HEK293 (cell line): ENCODE data around the gene UBE2G2.
A peak's percentile ranks its signal among the peaks of the same experiment; 100 is the strongest.

Source experiments
- CTCF ChIA-PET: fragments of 350-600 bp; formaldehyde crosslinking; extraction: SDS; loops from one replicate; lab custom pipeline; 2021; ENCODE audit warnings: antibody characterized with exemption; lab: Yijun Ruan, JAX
- POLR2A ChIA-PET: fragments of 300-600 bp; formaldehyde crosslinking; extraction: SDS; loops from one replicate; lab custom pipeline; 2020; ENCODE audit warnings: antibody characterized with exemption, inconsistent platforms; lab: Yijun Ruan, JAX
- H3K27ac ChIP-seq: fragments of 200-500 bp; sonication (Bioruptor generic); 2 replicates; pipeline ENCODE4 v1.5.1; 2014; ENCODE audit warnings: low read depth, low read length, control low read depth, inconsistent platforms; ENCODE audit errors: extremely low read depth
- H3K36me3 ChIP-seq, 2 experiments: fragments of 200-500 bp in 1 of 2; sonication (Bioruptor generic) in 1 of 2; 1 replicate in 1 of 2; 2 replicates in 1 of 2; pipeline ENCODE4 v1.5.1; 2014 to 2017; ENCODE audit warnings: inconsistent platforms in 2 of 2, low read length in 2 of 2; ENCODE audit not compliant: control insufficient read depth in 2 of 2, insufficient read depth in 1 of 2
- H3K4me1 ChIP-seq: fragments of 200-500 bp; sonication (Bioruptor generic); 2 replicates; pipeline ENCODE4 v1.5.1; 2014; ENCODE audit warnings: mild to moderate bottlenecking, low read length, inconsistent platforms; ENCODE audit not compliant: control insufficient read depth, insufficient read depth
- H3K4me3 ChIP-seq: 2 replicates; pipeline ENCODE4 v1.5.1; 2011; ENCODE audit warnings: low read depth, mild to moderate bottlenecking, control low read depth, low read length, moderate library complexity
- H3K9me3 ChIP-seq: fragments of 200-500 bp; sonication (Bioruptor generic); 2 replicates; pipeline ENCODE4 v1.5.1; 2014; ENCODE audit warnings: low read depth, low read length, inconsistent platforms; ENCODE audit not compliant: control insufficient read depth, insufficient read depth
- CTCF ChIP-seq: fragments of 450-650 bp; formaldehyde crosslinking; IDR thresholded peaks from 2 replicates; pipeline ENCODE4 v1.5.1; 2016; ENCODE audit warnings: missing biosample characterization, missing genetic modification characterization
- EGR2 ChIP-seq: fragments of 450-650 bp; formaldehyde crosslinking; IDR thresholded peaks from 2 replicates; pipeline ENCODE4 v1.5.1; 2016; ENCODE audit warnings: low read depth, missing biosample characterization, missing genetic modification characterization
- HOXA7 ChIP-seq: sonication (generic); formaldehyde crosslinking; IDR thresholded peaks from 2 replicates; pipeline ENCODE4 v1.8.1; 2022; ENCODE audit warnings: missing genetic modification reagents, borderline replicate concordance
- KLF10 ChIP-seq: fragments of 450-650 bp; IDR thresholded peaks from 2 replicates; pipeline ENCODE4 v1.5.1; 2018; ENCODE audit warnings: missing biosample characterization, mild to moderate bottlenecking, missing genetic modification characterization
- KLF9 ChIP-seq: fragments of 450-650 bp; formaldehyde crosslinking; IDR thresholded peaks from 2 replicates; pipeline ENCODE4 v1.5.1; 2016; ENCODE audit warnings: missing biosample characterization, missing genetic modification characterization, low read depth
- SETDB1 ChIP-seq: IDR thresholded peaks from one replicate; pipeline ENCODE4 v1.6.1; 2017; ENCODE audit warnings: mild to moderate bottlenecking, low read length, moderate library complexity, mixed read lengths; ENCODE audit not compliant: insufficient read length
- SP2 ChIP-seq: fragments of 450-650 bp; formaldehyde crosslinking; IDR thresholded peaks from 2 replicates; pipeline ENCODE4 v1.5.1; 2016; ENCODE audit warnings: missing biosample characterization, missing genetic modification characterization
- ZFP41 ChIP-seq: fragments of 450-650 bp; formaldehyde crosslinking; IDR thresholded peaks from 2 replicates; pipeline ENCODE4 v1.5.1; 2016; ENCODE audit warnings: missing biosample characterization, missing genetic modification characterization, borderline replicate concordance
- ZIC2 ChIP-seq: fragments of 450-650 bp; formaldehyde crosslinking; IDR thresholded peaks from 2 replicates; pipeline ENCODE4 v1.5.1; 2016; ENCODE audit warnings: missing biosample characterization, missing genetic modification characterization
- ZNF16 ChIP-seq: fragments of 450-650 bp; formaldehyde crosslinking; IDR thresholded peaks from 2 replicates; pipeline ENCODE4 v1.5.1; 2016; ENCODE audit warnings: low read depth, missing biosample characterization, missing genetic modification characterization
- ZNF175 ChIP-seq: fragments of 450-650 bp; formaldehyde crosslinking; IDR thresholded peaks from 2 replicates; pipeline ENCODE4 v1.5.1; 2016; ENCODE audit warnings: missing biosample characterization, missing genetic modification characterization
- ZNF274 ChIP-seq, 2 experiments: fragments of 200-500 bp in 1 of 2; fragments of 450-650 bp in 1 of 2; sonication (Bioruptor generic) in 1 of 2; formaldehyde crosslinking in 1 of 2; IDR thresholded peaks; 2 replicates each; pipeline versions ENCODE4 v1.5.1 to v1.6.1; 2014 to 2016; ENCODE audit warnings: borderline replicate concordance in 1 of 2, inconsistent platforms in 1 of 2, low read length in 1 of 2, missing biosample characterization in 1 of 2, missing genetic modification characterization in 1 of 2
- ZNF423 ChIP-seq: fragments of 450-650 bp; formaldehyde crosslinking; IDR thresholded peaks from 2 replicates; pipeline ENCODE4 v1.5.1; 2016; ENCODE audit warnings: missing biosample characterization, missing genetic modification characterization
- ZNF433 ChIP-seq: fragments of 450-650 bp; formaldehyde crosslinking; IDR thresholded peaks from 2 replicates; pipeline ENCODE4 v1.5.1; 2016; ENCODE audit warnings: missing biosample characterization, missing genetic modification characterization, low read depth
- ZNF48 ChIP-seq: fragments of 450-650 bp; formaldehyde crosslinking; IDR thresholded peaks from 2 replicates; pipeline ENCODE4 v1.5.1; 2016; ENCODE audit warnings: missing biosample characterization, missing genetic modification characterization
- ZNF513 ChIP-seq: fragments of 450-650 bp; IDR thresholded peaks from 2 replicates; pipeline ENCODE4 v1.5.1; 2018; ENCODE audit warnings: missing biosample characterization, missing genetic modification characterization
- ZNF596 ChIP-seq: fragments of 450-650 bp; IDR thresholded peaks from 2 replicates; pipeline ENCODE4 v1.5.0; 2018; ENCODE audit warnings: missing biosample characterization, mild to moderate bottlenecking, missing genetic modification characterization, moderate library complexity
- ZNF621 ChIP-seq: fragments of 450-650 bp; formaldehyde crosslinking; IDR thresholded peaks from 2 replicates; pipeline ENCODE4 v1.5.1; 2017; ENCODE audit warnings: missing biosample characterization, missing genetic modification characterization
- ZNF629 ChIP-seq: fragments of 450-650 bp; formaldehyde crosslinking; IDR thresholded peaks from 2 replicates; pipeline ENCODE4 v1.5.1; 2017; ENCODE audit warnings: missing biosample characterization, missing genetic modification characterization
- ZNF707 ChIP-seq: fragments of 450-650 bp; formaldehyde crosslinking; IDR thresholded peaks from 2 replicates; pipeline ENCODE4 v1.5.1; 2016; ENCODE audit warnings: missing biosample characterization, missing genetic modification characterization
- ZNF768 ChIP-seq: fragments of 450-650 bp; formaldehyde crosslinking; IDR thresholded peaks from 2 replicates; pipeline ENCODE4 v1.5.1; 2018; ENCODE audit warnings: missing biosample characterization, mild to moderate bottlenecking, missing genetic modification characterization
- TF ChIP-seq, protein P1 (sequence below): fragments of 450-650 bp; formaldehyde crosslinking; IDR thresholded peaks from 2 replicates; pipeline ENCODE4 v1.5.1; 2016; ENCODE audit warnings: missing biosample characterization, missing genetic modification characterization

Gene UBE2G2

DNA sequence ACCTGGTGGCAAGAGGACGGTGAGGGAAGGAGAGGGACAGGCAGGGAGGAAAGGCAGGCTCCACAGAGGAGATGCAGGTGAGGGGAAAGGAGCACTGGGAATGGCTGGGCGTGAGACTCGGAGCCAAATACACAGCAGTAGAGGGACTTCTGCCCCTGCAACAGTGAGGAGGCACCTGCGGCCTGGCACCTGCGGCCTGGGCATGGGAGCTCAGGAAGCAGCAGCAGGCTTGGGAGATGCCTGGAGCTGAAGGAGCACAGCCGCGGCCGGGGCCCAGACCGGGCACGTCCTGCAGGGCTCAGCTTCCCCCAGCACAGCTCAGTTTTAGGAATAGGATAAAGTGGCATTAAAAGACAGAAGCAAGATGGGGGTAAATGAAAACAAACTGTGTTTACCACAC is 69.4 kb downstream of the UBE2G2 start:
- POLR2A ChIA-PET, result no interaction called here
- TF ChIP-seq KLF9 (tag by site-specific recombination) (no peak), HOXA7 (no peak), ZNF274 (IDR thresholded peaks at IDR 0.05; ENCODE audit: low read length) (no peak), ZNF274 (tag by site-specific recombination; IDR thresholded peaks at IDR 0.05; ENCODE audit: borderline replicate concordance) (no peak), KLF10 (tag by site-specific recombination) (no peak), ZNF629 (no peak), ZNF423 (tag by site-specific recombination) (no peak)

GRCh38 chr21:44730951-44731579 is 70.6 kb downstream of the UBE2G2 start:
- no peak for TF ChIP-seq ZNF621 (tag by site-specific recombination)
- TF ChIP-seq ZNF175 (tag by site-specific recombination), result no peak
- TF ChIP-seq ZNF707, result no peak
- no peak for TF ChIP-seq ZFP41
- TF ChIP-seq ZNF596 (tag by site-specific recombination), result no peak
- TF ChIP-seq ZNF16, result no peak
- TF ChIP-seq ZNF513 (tag by site-specific recombination), result no peak
- TF ChIP-seq EGR2 (tag by site-specific recombination), result peak; percentile 24; the same call in 1 of the 2 replicates
- no peak for TF ChIP-seq SP2 (tag by site-specific recombination)
- peak; percentile 57 for TF ChIP-seq SETDB1
- TF ChIP-seq ZNF48 (tag by site-specific recombination), result no peak
- no peak for TF ChIP-seq ZNF768
- no peak for TF ChIP-seq ZIC2 (tag by site-specific recombination)
- TF ChIP-seq CTCF (tag by site-specific recombination), result no peak
- TF ChIP-seq ZNF433 (tag by site-specific recombination), result no peak
- no peak for TF ChIP-seq ZNF629
- TF ChIP-seq, protein P1, sequence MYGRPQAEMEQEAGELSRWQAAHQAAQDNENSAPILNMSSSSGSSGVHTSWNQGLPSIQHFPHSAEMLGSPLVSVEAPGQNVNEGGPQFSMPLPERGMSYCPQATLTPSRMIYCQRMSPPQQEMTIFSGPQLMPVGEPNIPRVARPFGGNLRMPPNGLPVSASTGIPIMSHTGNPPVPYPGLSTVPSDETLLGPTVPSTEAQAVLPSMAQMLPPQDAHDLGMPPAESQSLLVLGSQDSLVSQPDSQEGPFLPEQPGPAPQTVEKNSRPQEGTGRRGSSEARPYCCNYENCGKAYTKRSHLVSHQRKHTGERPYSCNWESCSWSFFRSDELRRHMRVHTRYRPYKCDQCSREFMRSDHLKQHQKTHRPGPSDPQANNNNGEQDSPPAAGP (tag by site-specific recombination), result no peak
- no peaks in the 10 kb centered on the region for H3K36me3 ChIP-seq
- ChIA-PET CTCF (no interaction called here), POLR2A (no interaction called here)
- no peak overlapping the region for H3K4me3 ChIP-seq
- no peak overlapping the region for H3K27ac ChIP-seq
- no peaks in the 10 kb centered on the region for H3K9me3 ChIP-seq
- no peaks in the 10 kb centered on the region for H3K4me1 ChIP-seq

More for the DNA sequence above, 69.4 kb downstream of the UBE2G2 start:
- no peak overlapping the region for H3K27ac ChIP-seq
- no peak overlapping the region for H3K4me3 ChIP-seq
- H3K36me3 ChIP-seq, result no peaks in the 10 kb centered on the region
- H3K4me1 ChIP-seq, result no peaks in the 10 kb centered on the region
- CTCF ChIA-PET, result no interaction called here
- H3K9me3 ChIP-seq, result no peaks in the 10 kb centered on the region
